HepG2 (cell line): ENCODE measurements around the gene MRPL28. TPM values are rescaled to one million over a fixed set of nuclear protein-coding genes. Genes with fewer than 3 reads are reported as not detected.

Experiments used
- CHD4 ChIP-seq: fragments of 200-600 bp; sonication (generic); IDR thresholded peaks from 2 replicates; pipeline ENCODE4 v1.7.0; 2017; ENCODE audit warnings: mild to moderate bottlenecking, low read length, borderline replicate concordance
- ELF4 ChIP-seq: sonication (generic); formaldehyde crosslinking; IDR thresholded peaks from 2 replicates; pipeline ENCODE4 v1.5.0; 2020; ENCODE audit warnings: missing genetic modification reagents, mild to moderate bottlenecking, moderate library complexity, borderline replicate concordance
- FIP1L1 ChIP-seq: fragments of 200-400 bp; formaldehyde crosslinking; IDR thresholded peaks from 2 replicates; pipeline ENCODE4 v1.6.1; 2018; ENCODE audit warnings: low read depth, mild to moderate bottlenecking, low read length, moderate library complexity, borderline replicate concordance; ENCODE audit not compliant: insufficient read depth
- IKZF5 ChIP-seq: IDR thresholded peaks from 2 replicates; pipeline ENCODE4 v1.6.1; 2018; ENCODE audit warnings: missing genetic modification reagents, mild to moderate bottlenecking, missing compliant biosample characterization
- PBX2 ChIP-seq: IDR thresholded peaks from 2 replicates; pipeline ENCODE4 v1.6.1; 2016; ENCODE audit warnings: control low read depth
- ZBTB10 ChIP-seq: sonication (generic); formaldehyde crosslinking; IDR thresholded peaks from 2 replicates; pipeline ENCODE4 v1.4.0; 2020; ENCODE audit warnings: missing genetic modification reagents, borderline replicate concordance
- ZBTB46 ChIP-seq: sonication (generic); formaldehyde crosslinking; IDR thresholded peaks from 2 replicates; pipeline ENCODE4 v1.4.0; 2020; ENCODE audit warnings: mild to moderate bottlenecking, missing genetic modification reagents, borderline replicate concordance
- ZEB1 ChIP-seq: IDR thresholded peaks from 2 replicates; pipeline ENCODE4 v1.6.1; 2012; ENCODE audit warnings: mild to moderate bottlenecking, low read depth, inconsistent platforms; ENCODE audit not compliant: insufficient replicate concordance
- ZFX ChIP-seq: sonication (generic); formaldehyde crosslinking; IDR thresholded peaks from 2 replicates; pipeline ENCODE4 v1.4.0; 2020; ENCODE audit warnings: mild to moderate bottlenecking, low read depth, missing genetic modification reagents, moderate library complexity
- ZFY ChIP-seq: sonication (generic); formaldehyde crosslinking; IDR thresholded peaks from 2 replicates; pipeline ENCODE4 v1.4.0; 2020; ENCODE audit warnings: missing genetic modification reagents
- ZNF589 ChIP-seq: sonication (generic); formaldehyde crosslinking; conservative IDR thresholded peaks from 2 replicates; pipeline ENCODE4 v1.8.0; 2022; ENCODE audit warnings: mild to moderate bottlenecking, moderate library complexity, missing genetic modification reagents
- ZNF598 ChIP-seq: sonication (generic); formaldehyde crosslinking; IDR thresholded peaks from 2 replicates; pipeline ENCODE4 v1.5.1; 2020; ENCODE audit warnings: mild to moderate bottlenecking, missing genetic modification reagents, borderline replicate concordance
- ZNF609 ChIP-seq: sonication (generic); formaldehyde crosslinking; IDR thresholded peaks from 2 replicates; pipeline ENCODE4 v1.4.0; 2020; ENCODE audit warnings: mild to moderate bottlenecking, missing genetic modification reagents, borderline replicate concordance
- polyA plus RNA-seq, 8 experiments: library from polyadenylated mRNA; depleted of rRNA in 3 of 8; stranded (reverse) in 7 of 8; unstranded in 1 of 8; fragments of >200 nt; fragmentation: Illumina TruSeq in 4 of 8; extraction: Trizol in 4 of 8; gene quantifications; 2 replicates each; pipeline versions ENCODE4 v1.2.1 to v1.2.3, GENCODE V29; 2011 to 2016; ENCODE audit warnings: low read depth in 4 of 8, missing spikeins in 1 of 8, mixed read lengths in 1 of 8; ENCODE audit not compliant: insufficient read depth in 1 of 8
- total RNA-seq, 5 experiments: library from RNA; depleted of rRNA; stranded (reverse); fragments of >200 nt; fragmentation: Illumina TruSeq; extraction: Trizol; gene quantifications; 2 replicates each; pipeline ENCODE4 v1.2.3, GENCODE V29; 2016; ENCODE audit warnings: low read depth in 1 of 5

The MRPL28 gene
- total and polyA plus RNA-seq, 2 of the 13 experiments (the other 11 are each of a cell fraction or from before 2014, with no cell fraction given), result 114 to 135 TPM

GRCh38 chr16:342455-343213 is 27.7 kb downstream of the MRPL28 start (continued):
- TF ChIP-seq ZBTB10 (no peak), ZFY (peak; percentile 81), ZEB1 (no peak), ZNF598 (peak; percentile 68; the same call in 1 of the 2 replicates), ZNF589 (CRISPR knock-in tag) (no peak), ZNF609 (CRISPR knock-in tag) (peak; percentile 68; the same call in 1 of the 2 replicates), ZBTB46 (CRISPR knock-in tag) (no peak), CHD4 (no peak), FIP1L1 (no peak), PBX2 (CRISPR knock-in tag) (no peak), IKZF5 (peak; percentile 53; the same call in 1 of the 2 replicates), ELF4 (CRISPR knock-in tag) (no peak), ZFX (CRISPR knock-in tag) (peak; percentile 89; the same call in 1 of the 2 replicates)
